Measurements from ENCODE around the gene EPHA4.

The EPHA4 gene

GRCh38 chr2:221425353-221425752 lies 146.8 kb downstream of the EPHA4 start:
- TF ChIP-seq CTCF (IDR thresholded peaks at IDR 0.05), result no peak
- H3K9me3 ChIP-seq, result no peaks in the 10 kb centered on the region

GRCh38 chr2:221423210-221423804 lies 148.8 kb downstream of the EPHA4 start:
- Histone ChIP-seq H3K4me1 (peaks cover 0 to 5% (median 0%) of the 10 kb centered on the region in 4 donors), H3K27ac (no peak overlapping the region), H3K27me3 (no peaks in the 10 kb centered on the region), H3K9me3 (no peaks in the 10 kb centered on the region), H3K36me3 (peaks cover 16 to 29% (median 18%) of the 10 kb centered on the region in 3 donors), H3K4me3 (no peak overlapping the region)
- TF ChIP-seq CTCF (IDR thresholded peaks at IDR 0.05), result no peak
- DNase-seq, result no peak
- intact Hi-C loops (cut with DNase I; ENCODE audit: low total_unique reads), result no loop called here

More at GRCh38 chr2:221425353-221425752, 146.8 kb downstream of the EPHA4 start:
- Histone ChIP-seq H3K4me1 (peaks cover 0 to 5% (median 3%) of the 10 kb centered on the region in 4 donors), H3K4me3 (no peak overlapping the region), H3K36me3 (peaks cover 5 to 15% (median 10%) of the 10 kb centered on the region in 3 donors), H3K27ac (no peak overlapping the region), H3K27me3 (no peaks in the 10 kb centered on the region)
- intact Hi-C loops (cut with DNase I; ENCODE audit: low total_unique reads), result no loop called here
- DNase-seq, result no peak

GRCh38 chr2:221422516-221423209 lies 149.4 kb downstream of the EPHA4 start:
- intact Hi-C loops (cut with DNase I; ENCODE audit: low total_unique reads), result no loop called here
- H3K36me3 ChIP-seq, result peaks cover 16 to 29% (median 18%) of the 10 kb centered on the region in 3 donors
- H3K27ac ChIP-seq, result no peak overlapping the region
- DNase-seq, result no peak
- H3K4me3 ChIP-seq, result no peak overlapping the region
- H3K27me3 ChIP-seq, result no peaks in the 10 kb centered on the region
- no peaks in the 10 kb centered on the region for H3K9me3 ChIP-seq
- H3K4me1 ChIP-seq, result peaks cover 0 to 5% (median 0%) of the 10 kb centered on the region in 4 donors
- TF ChIP-seq CTCF (IDR thresholded peaks at IDR 0.05), result no peak

GRCh38 chr2:221420245-221420644 lies 151.9 kb downstream of the EPHA4 start:
- TF ChIP-seq CTCF (IDR thresholded peaks at IDR 0.05), result no peak
- H3K27ac ChIP-seq, result no peak overlapping the region
- intact Hi-C loops (cut with DNase I; ENCODE audit: low total_unique reads), result no loop called here
- H3K36me3 ChIP-seq, result peaks cover 8 to 19% (median 11%) of the 10 kb centered on the region in 3 donors
- no peaks in the 10 kb centered on the region for H3K9me3 ChIP-seq
- no peak overlapping the region for H3K4me3 ChIP-seq
- H3K27me3 ChIP-seq, result no peaks in the 10 kb centered on the region
- peaks cover 0 to 5% (median 0%) of the 10 kb centered on the region in 4 donors for H3K4me1 ChIP-seq
- DNase-seq, result no peak

- H3K27ac ChIP-seq, result no peak overlapping the region
- no peak overlapping the region for H3K4me3 ChIP-seq
- H3K27me3 ChIP-seq, result no peaks in the 10 kb centered on the region
- no peaks in the 10 kb centered on the region for H3K9me3 ChIP-seq
- no peaks in the 10 kb centered on the region for H3K4me1 ChIP-seq
- DNase-seq, result no peak
- TF ChIP-seq CTCF (IDR thresholded peaks at IDR 0.05), result no peak
- peaks cover 3 to 19% (median 11%) of the 10 kb centered on the region in 3 donors for H3K36me3 ChIP-seq
- intact Hi-C loops (cut with DNase I; ENCODE audit: low total_unique reads), result no loop called here
Measured at GRCh38 chr2:221415789-221416188, 156.3 kb downstream of the EPHA4 start.
